ENCODE results near the gene CDK5RAP3.
"Not testable (repeated sequence)": the region's sequence is repeated elsewhere in the genome, so short reads cannot be mapped to it uniquely, and the experiment has no call there.

CDK5RAP3 gene

GRCh38 chr17:47981462-47981861 is 10.5 kb downstream of the CDK5RAP3 start:
- H3K27ac ChIP-seq (ENCODE audit: low read length): no peak overlapping the region
- no peak overlapping the region for H3K4me3 ChIP-seq (ENCODE audit: low read depth in 1 of 2, low read length in 2 of 2)
- H3K27me3 ChIP-seq (ENCODE audit: low read depth, low read length): no peaks in the 10 kb centered on the region
- no peaks in the 10 kb centered on the region for H3K9me3 ChIP-seq (ENCODE audit: control insufficient read depth in 1 of 2, low read length in 2 of 2)
- H3K4me1 ChIP-seq (ENCODE audit: control insufficient read depth in 1 of 2, insufficient read depth in 2 of 2, low read length in 2 of 2): no peaks in the 10 kb centered on the region
- H3K36me3 ChIP-seq (ENCODE audit: control insufficient read depth in 1 of 2, insufficient read depth in 2 of 2, low read length in 2 of 2): peaks cover 30 to 62% of the 10 kb centered on the region in 2 donors

- no peak overlapping the region for H3K27ac ChIP-seq (ENCODE audit: low read length)
- H3K27me3 ChIP-seq (ENCODE audit: low read depth, low read length): no peaks in the 10 kb centered on the region
- H3K36me3 ChIP-seq (ENCODE audit: control insufficient read depth in 1 of 2, insufficient read depth in 2 of 2, low read length in 2 of 2): peaks cover 30 to 58% of the 10 kb centered on the region in 2 donors
These were observed 11.2 kb downstream of the CDK5RAP3 start for GRCh38 chr17:47982091-47982617.

GRCh38 chr17:47982645-47983390 is 11.9 kb downstream of the CDK5RAP3 start:
- no peak overlapping the region for H3K27ac ChIP-seq (ENCODE audit: low read length)
- peaks cover 0 to 8% of the 10 kb centered on the region in 2 donors for H3K4me1 ChIP-seq (ENCODE audit: control insufficient read depth in 1 of 2, insufficient read depth in 2 of 2, low read length in 2 of 2)
- no peaks in the 10 kb centered on the region for H3K9me3 ChIP-seq (ENCODE audit: control insufficient read depth in 1 of 2, low read length in 2 of 2)
- peaks cover 30 to 52% of the 10 kb centered on the region in 2 donors for H3K36me3 ChIP-seq (ENCODE audit: control insufficient read depth in 1 of 2, insufficient read depth in 2 of 2, low read length in 2 of 2)
- H3K27me3 ChIP-seq (ENCODE audit: low read depth, low read length): no peaks in the 10 kb centered on the region
- no peak overlapping the region for H3K4me3 ChIP-seq (ENCODE audit: low read depth in 1 of 2, low read length in 2 of 2)

More at GRCh38 chr17:47982091-47982617, 11.2 kb downstream of the CDK5RAP3 start:
- no peak overlapping the region for H3K4me3 ChIP-seq (ENCODE audit: low read depth in 1 of 2, low read length in 2 of 2)
- peaks cover 0 to 2% of the 10 kb centered on the region in 2 donors for H3K4me1 ChIP-seq (ENCODE audit: control insufficient read depth in 1 of 2, insufficient read depth in 2 of 2, low read length in 2 of 2)
- no peaks in the 10 kb centered on the region for H3K9me3 ChIP-seq (ENCODE audit: control insufficient read depth in 1 of 2, low read length in 2 of 2)

- Histone ChIP-seq H3K27ac (ENCODE audit: low read length) (no peak overlapping the region), H3K36me3 (ENCODE audit: control insufficient read depth in 1 of 2, insufficient read depth in 2 of 2, low read length in 2 of 2) (peaks cover 28 to 47% of the 10 kb centered on the region in 2 donors), H3K9me3 (ENCODE audit: control insufficient read depth in 1 of 2, low read length in 2 of 2) (no peaks in the 10 kb centered on the region)
These were observed 12.7 kb downstream of the CDK5RAP3 start for GRCh38 chr17:47983492-47984223.

DNA sequence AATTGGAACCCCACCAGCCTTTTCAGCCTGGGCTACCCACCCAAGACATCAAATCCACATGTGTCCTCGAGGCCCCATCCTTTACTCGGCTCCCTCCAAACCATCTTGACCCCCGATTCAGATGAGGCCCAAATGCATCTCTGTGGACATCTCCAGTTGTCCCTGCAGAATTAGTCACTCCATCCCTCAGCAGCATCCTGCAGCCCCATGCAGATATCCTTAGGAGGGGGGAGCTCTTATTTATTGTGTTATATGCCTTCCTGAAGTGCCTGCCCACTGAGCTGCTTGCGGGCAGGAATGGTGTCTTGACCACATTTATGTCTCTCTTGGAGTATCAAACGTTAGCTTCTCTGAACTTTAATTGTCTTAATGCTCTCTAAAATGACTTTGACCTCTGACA is 15.6 kb downstream of the CDK5RAP3 start:
- H3K4me3 ChIP-seq (ENCODE audit: low read depth in 1 of 2, low read length in 2 of 2): no peak overlapping the region
- H3K36me3 ChIP-seq (ENCODE audit: control insufficient read depth in 1 of 2, insufficient read depth in 2 of 2, low read length in 2 of 2): peaks cover 4 to 19% of the 10 kb centered on the region in 2 donors
- no peak overlapping the region for H3K27ac ChIP-seq (ENCODE audit: low read length)
- H3K4me1 ChIP-seq (ENCODE audit: control insufficient read depth in 1 of 2, insufficient read depth in 2 of 2, low read length in 2 of 2): peaks cover 0 to 8% of the 10 kb centered on the region in 2 donors
- no peaks in the 10 kb centered on the region for H3K9me3 ChIP-seq (ENCODE audit: control insufficient read depth in 1 of 2, low read length in 2 of 2)
- H3K27me3 ChIP-seq (ENCODE audit: low read depth, low read length): no peaks in the 10 kb centered on the region

More at GRCh38 chr17:47983492-47984223, 12.7 kb downstream of the CDK5RAP3 start:
- H3K4me1 ChIP-seq (ENCODE audit: control insufficient read depth in 1 of 2, insufficient read depth in 2 of 2, low read length in 2 of 2): peaks cover 0 to 8% of the 10 kb centered on the region in 2 donors
- H3K27me3 ChIP-seq (ENCODE audit: low read depth, low read length): no peaks in the 10 kb centered on the region
- H3K4me3 ChIP-seq (ENCODE audit: low read depth in 1 of 2, low read length in 2 of 2): no peak overlapping the region

- H3K4me3 ChIP-seq (ENCODE audit: low read depth in 1 of 2, low read length in 2 of 2): no peak overlapping the region
- no peaks in the 10 kb centered on the region for H3K9me3 ChIP-seq (ENCODE audit: control insufficient read depth in 1 of 2, low read length in 2 of 2)
- H3K27me3 ChIP-seq (ENCODE audit: low read depth, low read length): no peaks in the 10 kb centered on the region
- H3K27ac ChIP-seq (ENCODE audit: low read length): no peak overlapping the region
- H3K36me3 ChIP-seq (ENCODE audit: control insufficient read depth in 1 of 2, insufficient read depth in 2 of 2, low read length in 2 of 2): peaks cover 0 to 11% of the 10 kb centered on the region in 2 donors
- peaks cover 0 to 8% of the 10 kb centered on the region in 2 donors for H3K4me1 ChIP-seq (ENCODE audit: control insufficient read depth in 1 of 2, insufficient read depth in 2 of 2, low read length in 2 of 2)
These were observed 16.4 kb downstream of the CDK5RAP3 start for GRCh38 chr17:47987240-47987835.

DNA sequence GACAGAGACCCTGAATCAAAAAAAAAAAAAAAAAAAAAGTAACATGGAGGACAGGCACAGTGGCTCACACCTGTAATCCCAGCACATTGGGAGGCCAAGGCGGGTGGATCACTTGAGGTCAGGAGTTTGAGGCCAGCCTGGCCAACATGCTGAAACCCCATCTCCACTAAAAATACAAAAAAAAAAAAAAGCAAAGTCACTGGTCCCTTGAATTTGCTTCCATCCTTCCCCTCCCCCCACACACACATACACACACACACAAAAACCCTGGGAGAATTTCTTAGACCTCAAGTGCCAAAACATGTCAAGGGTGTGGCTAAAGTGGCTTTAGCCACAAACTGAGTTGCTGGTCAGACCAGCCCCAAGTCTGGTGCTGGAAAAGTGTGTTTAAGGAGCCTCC is 17.5 kb downstream of the CDK5RAP3 start:
- H3K36me3 ChIP-seq (ENCODE audit: control insufficient read depth in 1 of 2, insufficient read depth in 2 of 2, low read length in 2 of 2); H3K27ac ChIP-seq (ENCODE audit: low read length); H3K9me3 ChIP-seq (ENCODE audit: control insufficient read depth in 1 of 2, low read length in 2 of 2); H3K4me1 ChIP-seq (ENCODE audit: control insufficient read depth in 1 of 2, insufficient read depth in 2 of 2, low read length in 2 of 2); H3K27me3 ChIP-seq (ENCODE audit: low read depth, low read length); H3K4me3 ChIP-seq (ENCODE audit: low read depth in 1 of 2, low read length in 2 of 2): not testable (repeated sequence)

DNA sequence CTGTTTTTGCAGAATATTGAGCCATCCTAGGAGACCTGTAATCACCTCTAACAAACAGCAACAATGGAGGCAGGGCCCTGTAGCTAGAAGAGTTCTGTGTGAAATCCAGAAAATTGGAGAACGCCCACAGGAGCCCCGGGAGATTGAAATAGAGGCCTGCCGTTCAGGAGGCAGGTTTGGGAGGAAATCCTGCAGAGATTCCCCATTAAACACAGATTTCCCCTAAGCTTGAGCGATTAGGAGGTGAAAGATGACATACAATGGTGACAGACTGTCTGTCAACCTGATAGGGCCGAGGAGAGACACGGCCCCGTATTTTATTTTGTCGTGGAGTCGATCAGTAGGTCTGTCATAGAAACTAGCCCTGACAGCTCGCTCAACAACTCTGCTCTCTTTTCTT is 18.2 kb downstream of the CDK5RAP3 start:
- Histone ChIP-seq H3K4me1 (ENCODE audit: control insufficient read depth in 1 of 2, insufficient read depth in 2 of 2, low read length in 2 of 2) (peaks cover 0 to 8% of the 10 kb centered on the region in 2 donors), H3K4me3 (ENCODE audit: low read depth in 1 of 2, low read length in 2 of 2) (no peak overlapping the region)

DNA sequence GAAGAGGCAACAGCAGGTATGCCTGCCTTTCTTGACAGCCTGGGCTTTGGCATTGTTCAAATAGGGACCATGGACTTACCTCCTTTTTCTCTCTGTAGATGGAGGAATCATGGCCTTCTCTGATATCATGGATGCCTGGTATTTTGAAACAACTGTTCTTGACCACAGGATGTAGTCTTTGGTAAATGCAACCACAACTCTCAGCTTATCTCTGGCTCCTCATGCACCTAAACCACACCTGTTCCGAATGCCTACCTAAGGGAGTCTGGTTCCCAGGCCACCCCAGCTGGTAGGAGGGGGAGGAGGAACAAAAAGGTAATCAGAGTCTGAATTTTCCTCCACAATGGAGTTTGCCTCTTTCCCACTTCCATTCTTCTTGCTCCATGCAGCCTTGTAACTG is 18.8 kb downstream of the CDK5RAP3 start:
- Histone ChIP-seq H3K27me3 (ENCODE audit: low read depth, low read length) (no peaks in the 10 kb centered on the region), H3K9me3 (ENCODE audit: control insufficient read depth in 1 of 2, low read length in 2 of 2) (no peaks in the 10 kb centered on the region), H3K4me1 (ENCODE audit: control insufficient read depth in 1 of 2, insufficient read depth in 2 of 2, low read length in 2 of 2) (peaks cover 0 to 8% of the 10 kb centered on the region in 2 donors), H3K27ac (ENCODE audit: low read length) (no peak overlapping the region), H3K36me3 (ENCODE audit: control insufficient read depth in 1 of 2, insufficient read depth in 2 of 2, low read length in 2 of 2) (no peaks in the 10 kb centered on the region), H3K4me3 (ENCODE audit: low read depth in 1 of 2, low read length in 2 of 2) (no peak overlapping the region)

More for the DNA sequence above, 18.2 kb downstream of the CDK5RAP3 start:
- H3K9me3 ChIP-seq (ENCODE audit: control insufficient read depth in 1 of 2, low read length in 2 of 2): no peaks in the 10 kb centered on the region
- H3K36me3 ChIP-seq (ENCODE audit: control insufficient read depth in 1 of 2, insufficient read depth in 2 of 2, low read length in 2 of 2): no peaks in the 10 kb centered on the region
- H3K27ac ChIP-seq (ENCODE audit: low read length): no peak overlapping the region
- H3K27me3 ChIP-seq (ENCODE audit: low read depth, low read length): no peaks in the 10 kb centered on the region

DNA sequence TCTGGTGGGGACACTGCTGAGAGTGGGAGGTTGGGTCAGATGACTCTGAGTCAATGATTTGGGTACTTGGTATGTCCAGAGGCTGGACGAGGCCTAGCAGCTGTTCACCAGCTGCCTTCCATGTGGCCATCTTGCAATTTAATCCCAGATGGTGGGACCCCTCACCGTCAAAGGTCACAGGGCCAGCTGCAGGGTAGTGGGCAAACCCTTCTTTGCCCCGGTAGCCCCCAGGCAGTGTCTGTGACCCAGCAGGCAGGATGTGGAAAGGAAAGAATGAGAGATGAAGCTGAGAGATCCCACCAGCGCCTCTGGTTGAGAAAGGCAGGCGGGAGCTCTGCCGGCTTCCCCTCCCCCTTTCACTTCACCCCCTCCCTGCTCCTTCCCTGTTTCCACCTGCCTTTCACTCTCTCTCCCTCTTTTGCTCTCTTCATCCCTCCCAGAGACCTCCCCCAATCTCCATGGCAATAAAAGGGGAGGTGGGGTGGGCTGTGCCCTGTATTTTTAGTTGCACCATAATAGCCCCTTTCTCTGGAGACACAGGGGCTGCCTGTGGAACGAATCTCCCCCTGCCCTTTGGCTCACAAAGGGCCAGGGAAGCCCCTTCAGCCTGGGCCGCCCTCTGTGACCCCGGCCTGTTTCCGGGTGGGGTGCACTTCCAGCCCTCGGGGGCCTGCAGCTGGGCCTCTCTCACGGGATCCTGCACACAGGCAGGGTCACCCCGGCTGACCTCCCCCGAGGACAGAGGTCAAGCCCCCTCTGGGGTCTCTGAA is 20.2 kb downstream of the CDK5RAP3 start:
- no peak overlapping the region for H3K4me3 ChIP-seq (ENCODE audit: low read depth in 1 of 2, low read length in 2 of 2)
- H3K4me1 ChIP-seq (ENCODE audit: control insufficient read depth in 1 of 2, insufficient read depth in 2 of 2, low read length in 2 of 2): peaks cover 0 to 8% of the 10 kb centered on the region in 2 donors
- no peak overlapping the region for H3K27ac ChIP-seq (ENCODE audit: low read length)
- H3K9me3 ChIP-seq (ENCODE audit: control insufficient read depth in 1 of 2, low read length in 2 of 2): no peaks in the 10 kb centered on the region
- H3K36me3 ChIP-seq (ENCODE audit: control insufficient read depth in 1 of 2, insufficient read depth in 2 of 2, low read length in 2 of 2): no peaks in the 10 kb centered on the region
- peaks cover 7% of the 10 kb centered on the region for H3K27me3 ChIP-seq (ENCODE audit: low read depth, low read length)

Data from muscle layer of duodenum (tissue), 2 donors.